ENCODE data around the gene KCNA10.

DNA sequence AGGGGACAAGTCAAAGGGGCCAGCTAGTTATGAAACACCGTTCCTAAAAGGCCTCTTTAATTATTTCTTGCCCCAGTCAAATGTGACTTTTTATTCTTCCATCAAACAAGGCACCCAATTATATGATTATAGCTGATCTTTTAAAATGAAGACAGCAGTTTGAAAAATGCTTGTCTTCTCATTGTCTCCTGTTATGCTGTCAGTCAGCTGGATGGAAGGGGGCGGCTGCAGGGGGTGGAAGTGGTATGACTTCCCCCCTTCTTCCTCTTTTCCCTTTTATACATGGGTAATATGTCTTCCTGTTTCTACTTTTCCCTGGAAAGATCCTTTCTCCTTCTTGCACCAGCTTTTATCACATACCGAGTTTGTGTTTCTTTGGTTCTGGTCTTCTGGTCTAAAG lies 25.8 kb upstream of the KCNA10 start:
- no peak for TF ChIP-seq POLR2A (IDR thresholded peaks at IDR 0.05)
- TF ChIP-seq, protein P1, sequence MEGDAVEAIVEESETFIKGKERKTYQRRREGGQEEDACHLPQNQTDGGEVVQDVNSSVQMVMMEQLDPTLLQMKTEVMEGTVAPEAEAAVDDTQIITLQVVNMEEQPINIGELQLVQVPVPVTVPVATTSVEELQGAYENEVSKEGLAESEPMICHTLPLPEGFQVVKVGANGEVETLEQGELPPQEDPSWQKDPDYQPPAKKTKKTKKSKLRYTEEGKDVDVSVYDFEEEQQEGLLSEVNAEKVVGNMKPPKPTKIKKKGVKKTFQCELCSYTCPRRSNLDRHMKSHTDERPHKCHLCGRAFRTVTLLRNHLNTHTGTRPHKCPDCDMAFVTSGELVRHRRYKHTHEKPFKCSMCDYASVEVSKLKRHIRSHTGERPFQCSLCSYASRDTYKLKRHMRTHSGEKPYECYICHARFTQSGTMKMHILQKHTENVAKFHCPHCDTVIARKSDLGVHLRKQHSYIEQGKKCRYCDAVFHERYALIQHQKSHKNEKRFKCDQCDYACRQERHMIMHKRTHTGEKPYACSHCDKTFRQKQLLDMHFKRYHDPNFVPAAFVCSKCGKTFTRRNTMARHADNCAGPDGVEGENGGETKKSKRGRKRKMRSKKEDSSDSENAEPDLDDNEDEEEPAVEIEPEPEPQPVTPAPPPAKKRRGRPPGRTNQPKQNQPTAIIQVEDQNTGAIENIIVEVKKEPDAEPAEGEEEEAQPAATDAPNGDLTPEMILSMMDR (IDR thresholded peaks at IDR 0.05), result no peak

Data from transverse colon (tissue), 3 donors.